SIG-M5 (cell line): Measurements from ENCODE around the gene PABPN1.
A peak's percentile ranks its signal among the peaks of the same experiment; 100 is the strongest.
"Not testable (repeated sequence)": the region's sequence is repeated elsewhere in the genome, so short reads cannot be mapped to it uniquely, and the experiment has no call there.

Experiments used
- DNase-seq: peaks from one replicate; lab custom pipeline; 2025; lab: John Stamatoyannopoulos, UW

PABPN1 gene

GRCh38 chr14:23320584-23321571 lies at the start of gene PABPN1:
PABPN1 (plus strand) TSS chr14:23321457; CDS start chr14:23321470, 13 bp downstream.
- DNase-seq, result peak; percentile 98

- DNase-seq, result no peak
Observed at GRCh38 chr14:23275412-23275811, 45.8 kb upstream of the PABPN1 start.

GRCh38 chr14:23277189-23277588 lies 44.1 kb upstream of the PABPN1 start:
- no peak for DNase-seq

- not testable (repeated sequence) for DNase-seq
Observed at GRCh38 chr14:23277928-23278327, 43.3 kb upstream of the PABPN1 start.

- no peak for DNase-seq
Observed at GRCh38 chr14:23281247-23281646, 40.0 kb upstream of the PABPN1 start.

- no peak for DNase-seq
Observed at GRCh38 chr14:23284654-23285529, 36.4 kb upstream of the PABPN1 start.

- DNase-seq, result no peak
Observed at GRCh38 chr14:23285530-23286019, 35.7 kb upstream of the PABPN1 start.

GRCh38 chr14:23286020-23286901 lies 35.0 kb upstream of the PABPN1 start, which contains the start of gene HOMEZ:
HOMEZ (minus strand) TSS chr14:23286132; CDS start chr14:23285952, 180 bp downstream.
- DNase-seq, result peak; percentile 73

- DNase-seq, result no peak
Observed at GRCh38 chr14:23286902-23287479, 34.3 kb upstream of the PABPN1 start.

- no peak for DNase-seq
Observed at GRCh38 chr14:23294734-23295561, 26.3 kb upstream of the PABPN1 start.

- DNase-seq, result no peak
Observed at GRCh38 chr14:23296012-23296777, 25.1 kb upstream of the PABPN1 start.

GRCh38 chr14:23297096-23297495 lies 24.2 kb upstream of the PABPN1 start:
- DNase-seq, result no peak

- no peak for DNase-seq
Observed at GRCh38 chr14:23297611-23298277, 23.5 kb upstream of the PABPN1 start.

GRCh38 chr14:23299211-23299957 lies 21.9 kb upstream of the PABPN1 start:
- no peak for DNase-seq

- no peak for DNase-seq
Observed at GRCh38 chr14:23299986-23300686, 21.1 kb upstream of the PABPN1 start.

GRCh38 chr14:23300687-23301223 lies 20.5 kb upstream of the PABPN1 start:
- no peak for DNase-seq
